CD14-positive monocyte (primary cell): ENCODE data around the gene OR12D3. TPM values are rescaled to one million over a fixed set of nuclear protein-coding genes. Genes with fewer than 3 reads are reported as not detected.

Experiments used
- DNase-seq, 3 donors: peaks; one replicate each; pipeline ENCODE4 v3.0.0-alpha.2; 2011 to 2022
- H2AFZ ChIP-seq: 2 replicates; pipeline ENCODE4 v1.6.0; 2012; ENCODE audit warnings: mild to moderate bottlenecking, low read depth, low read length, inconsistent platforms; ENCODE audit not compliant: insufficient read depth, poor library complexity, severe bottlenecking
- H3K27ac ChIP-seq, 2 donors: 1 replicate in 1 of 2; 2 replicates in 1 of 2; pipeline ENCODE4 v1.5.1; 2012 to 2013; ENCODE audit warnings: low read length in 2 of 2, control low read depth in 1 of 2, inconsistent platforms in 1 of 2, low read depth in 1 of 2, mild to moderate bottlenecking in 1 of 2
- H3K27me3 ChIP-seq, 2 donors: one replicate each; pipeline versions ENCODE4 v1.6.0 to v1.6.1; 2011 to 2013; ENCODE audit warnings: low read length in 2 of 2; ENCODE audit not compliant: control insufficient read depth in 2 of 2, insufficient read depth in 2 of 2
- H3K36me3 ChIP-seq, 2 donors: replicated peaks in 1 of 2; 1 replicate in 1 of 2; 2 replicates in 1 of 2; pipeline versions ENCODE4 v1.5.1 to v1.6.1; 2012 to 2013; ENCODE audit warnings: low read length in 2 of 2, control low read depth in 1 of 2, inconsistent platforms in 1 of 2, mild to moderate bottlenecking in 1 of 2; ENCODE audit not compliant: insufficient read depth in 2 of 2, control insufficient read depth in 1 of 2
- H3K4me1 ChIP-seq, 2 donors: 1 replicate in 1 of 2; 2 replicates in 1 of 2; pipeline versions ENCODE4 v1.5.1 to v1.6.1; 2012 to 2013; ENCODE audit warnings: low read length in 2 of 2, control low read depth in 1 of 2, inconsistent platforms in 1 of 2, mild to moderate bottlenecking in 1 of 2, moderate library complexity in 1 of 2; ENCODE audit not compliant: insufficient read depth in 2 of 2, control insufficient read depth in 1 of 2
- H3K4me2 ChIP-seq: replicated peaks from 2 replicates; pipeline ENCODE3; 2012; ENCODE audit warnings: low read length, moderate library complexity, mild to moderate bottlenecking; ENCODE audit not compliant: poor library complexity, severe bottlenecking; ENCODE audit errors: extremely low read depth
- H3K4me3 ChIP-seq, 3 experiments: fragments of 200-600 bp in 1 of 3; sonication (generic) in 1 of 3; replicated peaks in 1 of 3; 1 replicate in 2 of 3; 2 replicates in 1 of 3; pipeline ENCODE4 v1.5.1; 2011 to 2013; ENCODE audit warnings: low read length in 3 of 3, mild to moderate bottlenecking in 3 of 3, control low read depth in 2 of 3, low read depth in 2 of 3, inconsistent platforms in 1 of 3, moderate library complexity in 1 of 3
- H3K79me2 ChIP-seq: 2 replicates; pipeline ENCODE4 v1.6.0; 2012; ENCODE audit warnings: mild to moderate bottlenecking, control low read depth, inconsistent platforms, low read length, moderate library complexity; ENCODE audit not compliant: insufficient read depth
- H3K9ac ChIP-seq: 2 replicates; pipeline ENCODE4 v1.6.0; 2017; ENCODE audit warnings: low read length, mild to moderate bottlenecking; ENCODE audit not compliant: insufficient read depth, poor library complexity, severe bottlenecking
- H3K9me3 ChIP-seq, 2 donors: replicated peaks in 1 of 2; 1 replicate in 1 of 2; 2 replicates in 1 of 2; pipeline versions ENCODE4 v1.5.1 to v1.6.1; 2012 to 2013; ENCODE audit warnings: low read length in 2 of 2, control low read depth in 1 of 2; ENCODE audit not compliant: control insufficient read depth in 1 of 2, insufficient read depth in 1 of 2
- H4K20me1 ChIP-seq: 2 replicates; pipeline ENCODE4 v1.6.0; 2012; ENCODE audit warnings: mild to moderate bottlenecking, low read length, control low read depth, moderate library complexity; ENCODE audit not compliant: insufficient read depth
- H3K27ac Mint-ChIP-seq, 7 donors: one replicate each; pipeline ENCODE4 v1.8.0; 2020; ENCODE audit warnings: mild to moderate bottlenecking in 7 of 7, mixed read lengths in 7 of 7, moderate library complexity in 6 of 7, inconsistent platforms in 2 of 7
- H3K27me3 Mint-ChIP-seq, 3 donors: one replicate each; pipeline ENCODE4 v1.8.0; 2021 to 2022; ENCODE audit warnings: low read depth in 3 of 3, mild to moderate bottlenecking in 3 of 3, mixed read lengths in 3 of 3, moderate library complexity in 3 of 3, inconsistent platforms in 1 of 3
- H3K36me3 Mint-ChIP-seq, 2 donors: one replicate each; pipeline ENCODE4 v1.8.0; 2020; ENCODE audit warnings: mixed read lengths in 2 of 2, inconsistent platforms in 1 of 2, mild to moderate bottlenecking in 1 of 2
- H3K4me1 Mint-ChIP-seq: one replicate; pipeline ENCODE4 v1.8.0; 2020; ENCODE audit warnings: mild to moderate bottlenecking, mixed read lengths
- H3K4me3 Mint-ChIP-seq, 2 donors: one replicate each; pipeline ENCODE4 v1.8.0; 2020; ENCODE audit warnings: mild to moderate bottlenecking in 2 of 2, mixed read lengths in 2 of 2, moderate library complexity in 1 of 2
- H3K9me3 Mint-ChIP-seq, 7 donors: one replicate each; pipeline ENCODE4 v1.8.0; 2020 to 2022; ENCODE audit warnings: mixed read lengths in 7 of 7, mild to moderate bottlenecking in 6 of 7, moderate library complexity in 6 of 7, inconsistent platforms in 2 of 7
- WGBS: methylation state at CpG from one replicate; pipeline ENCODE4 v1.1.5; 2013; ENCODE audit warnings: missing lambda C conversion rate; ENCODE audit not compliant: insufficient coverage; 5-methylcytosine and 5-hydroxymethylcytosine counted together
- intact Hi-C, 2 donors: fragments of 100-400 bp; cut with micrococcal nuclease; formaldehyde crosslinking; loops; one replicate each; pipeline versions ENCODE4 v1.15.0 to v1.15.1; 2023
- polyA plus RNA-seq, 3 donors: library from polyadenylated mRNA; depleted of rRNA in 1 of 3; unstranded in 2 of 3; stranded (reverse) in 1 of 3; fragments of 300-500 nt in 2 of 3; fragments of >200 nt in 1 of 3; fragmentation: Illumina TruSeq in 2 of 3; gene quantifications; 1 replicate in 2 of 3; 2 replicates in 1 of 3; pipeline ENCODE4 v1.2.3, GENCODE V29; 2012 to 2021
- TF ChIP-seq, protein P1 (sequence below): fragments of 200-600 bp; IDR thresholded peaks from one replicate; pipeline ENCODE4 v1.8.0; 2022; ENCODE audit warnings: antibody characterized with exemption, mild to moderate bottlenecking

Gene OR12D3
- polyA plus RNA-seq, 3 donors: not detected

- intact Hi-C loops: no loop called here
- H3K27me3 Mint-ChIP-seq: peaks cover 0 to 5% (median 4%) of the 10 kb centered on the region in 3 donors
Measured at GRCh38 chr6:29332676-29333075, 42.4 kb downstream of the OR12D3 start.

DNA sequence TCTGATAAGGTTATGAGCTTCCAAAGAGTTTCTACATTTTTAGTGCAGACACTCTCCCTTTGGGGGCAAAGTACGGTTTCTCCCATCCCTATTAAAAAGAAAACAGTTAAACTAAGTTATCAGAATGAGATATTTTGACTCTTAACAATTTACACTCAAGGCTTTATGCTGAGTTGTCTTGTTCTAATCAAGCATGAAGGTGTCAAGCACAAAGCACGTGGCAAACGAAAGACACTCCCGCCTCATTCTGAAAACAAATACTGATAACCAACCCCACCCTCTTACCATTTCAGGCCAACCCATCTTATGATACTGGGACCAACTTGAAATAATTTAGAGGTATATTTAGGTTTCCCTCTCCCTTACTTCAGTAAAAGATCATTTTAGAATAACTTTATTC is 49.3 kb downstream of the OR12D3 start:
- Mint-ChIP-seq H3K4me3 (no peak overlapping the region), H3K27ac (no peak overlapping the region), H3K4me1 (no peaks in the 10 kb centered on the region), H3K36me3 (no peaks in the 10 kb centered on the region), H3K9me3 (peaks cover 0 to 3% (median 0%) of the 10 kb centered on the region in 7 donors), H3K27me3 (peaks cover 0 to 8% (median 2%) of the 10 kb centered on the region in 3 donors)
- Histone ChIP-seq H3K4me2 (no peak overlapping the region), H4K20me1 (no peaks in the 10 kb centered on the region), H3K9ac (no peak overlapping the region), H3K27me3 (no peaks in the 10 kb centered on the region), H3K4me3 (no peak overlapping the region), H3K27ac (no peak overlapping the region), H3K79me2 (no peaks in the 10 kb centered on the region), H3K4me1 (no peaks in the 10 kb centered on the region), H2AFZ (no peak overlapping the region), H3K36me3 (no peaks in the 10 kb centered on the region), H3K9me3 (no peaks in the 10 kb centered on the region)
- intact Hi-C loops: no loop called here
- 100% methylated on average over 2 of the region's 4 CpGs for WGBS
- DNase-seq: no peak
- TF ChIP-seq, protein P1, sequence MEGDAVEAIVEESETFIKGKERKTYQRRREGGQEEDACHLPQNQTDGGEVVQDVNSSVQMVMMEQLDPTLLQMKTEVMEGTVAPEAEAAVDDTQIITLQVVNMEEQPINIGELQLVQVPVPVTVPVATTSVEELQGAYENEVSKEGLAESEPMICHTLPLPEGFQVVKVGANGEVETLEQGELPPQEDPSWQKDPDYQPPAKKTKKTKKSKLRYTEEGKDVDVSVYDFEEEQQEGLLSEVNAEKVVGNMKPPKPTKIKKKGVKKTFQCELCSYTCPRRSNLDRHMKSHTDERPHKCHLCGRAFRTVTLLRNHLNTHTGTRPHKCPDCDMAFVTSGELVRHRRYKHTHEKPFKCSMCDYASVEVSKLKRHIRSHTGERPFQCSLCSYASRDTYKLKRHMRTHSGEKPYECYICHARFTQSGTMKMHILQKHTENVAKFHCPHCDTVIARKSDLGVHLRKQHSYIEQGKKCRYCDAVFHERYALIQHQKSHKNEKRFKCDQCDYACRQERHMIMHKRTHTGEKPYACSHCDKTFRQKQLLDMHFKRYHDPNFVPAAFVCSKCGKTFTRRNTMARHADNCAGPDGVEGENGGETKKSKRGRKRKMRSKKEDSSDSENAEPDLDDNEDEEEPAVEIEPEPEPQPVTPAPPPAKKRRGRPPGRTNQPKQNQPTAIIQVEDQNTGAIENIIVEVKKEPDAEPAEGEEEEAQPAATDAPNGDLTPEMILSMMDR: no peak

More at GRCh38 chr6:29332676-29333075, 42.4 kb downstream of the OR12D3 start:
- H3K27me3 ChIP-seq: no peaks in the 10 kb centered on the region
- TF ChIP-seq, protein P1: no peak
- Mint-ChIP-seq H3K4me3 (no peak overlapping the region), H3K27ac (peak overlapping the region in 1 of 7 donors; percentile 52), H3K4me1 (no peaks in the 10 kb centered on the region), H3K36me3 (no peaks in the 10 kb centered on the region), H3K9me3 (peaks cover 0 to 4% (median 2%) of the 10 kb centered on the region in 7 donors)
- no peaks in the 10 kb centered on the region for H3K36me3 ChIP-seq
- no peaks in the 10 kb centered on the region for H3K9me3 ChIP-seq
- no peaks in the 10 kb centered on the region for H4K20me1 ChIP-seq
- no peaks in the 10 kb centered on the region for H3K4me1 ChIP-seq
- DNase-seq: no peak
- no peaks in the 10 kb centered on the region for H3K79me2 ChIP-seq
- no peak overlapping the region for H3K4me2 ChIP-seq
- no peak overlapping the region for H3K4me3 ChIP-seq
- H3K27ac ChIP-seq: no peak overlapping the region
- no peak overlapping the region for H3K9ac ChIP-seq
- no peak overlapping the region for H2AFZ ChIP-seq

Other genes starting within 250 kb of the OR12D3 start
- not detected for gene OR2J2, start 204.4 kb downstream of the OR12D3 start, polyA plus RNA-seq
- gene OR14J1, start 73.6 kb downstream of the OR12D3 start, polyA plus RNA-seq: not detected
- not detected for gene OR5V1, start 6.4 kb downstream of the OR12D3 start, polyA plus RNA-seq
- not detected for gene OR12D2, start 20.3 kb upstream of the OR12D3 start, polyA plus RNA-seq
- gene OR12D1, start 39.6 kb upstream of the OR12D3 start, polyA plus RNA-seq: not detected
- gene OR10C1, start 64.0 kb upstream of the OR12D3 start, polyA plus RNA-seq: not detected
- not detected for gene OR11A1, start 81.8 kb upstream of the OR12D3 start, polyA plus RNA-seq
- gene OR2H1, start 81.9 kb upstream of the OR12D3 start, polyA plus RNA-seq: not detected
- gene MAS1L, start 112.7 kb upstream of the OR12D3 start, polyA plus RNA-seq: not detected
- under 1 TPM in 1 of 3 donors, not detected in 2; 0.15 TPM for gene UBD, start 184.4 kb upstream of the OR12D3 start, polyA plus RNA-seq
- gene OR2H2, start 209.8 kb upstream of the OR12D3 start, polyA plus RNA-seq: not detected